Neural progenitor cell (in vitro differentiated cells): ENCODE measurements around the gene RIPOR3. TPM values are rescaled to one million over a fixed set of nuclear protein-coding genes. Genes with fewer than 3 reads are reported as not detected.
A peak's percentile ranks its signal among the peaks of the same experiment; 100 is the strongest.
"Not testable (repeated sequence)": the region's sequence is repeated elsewhere in the genome, so short reads cannot be mapped to it uniquely, and the experiment has no call there.

ENCODE experiments used
- DNase-seq: peaks from one replicate; pipeline ENCODE4 v3.0.0-alpha.2; 2016; ENCODE audit warnings: low spot score
- H2AFZ ChIP-seq: fragments of 200-600 bp; sonication (generic); replicated peaks from 2 replicates; pipeline ENCODE4 v1.6.1; 2016; ENCODE audit warnings: antibody characterized with exemption
- H3F3A ChIP-seq: fragments of 200-600 bp; sonication (generic); 2 replicates; pipeline ENCODE4 v1.6.1; 2016; ENCODE audit warnings: antibody characterized with exemption, low read depth
- H3K27ac ChIP-seq: fragments of 200-600 bp; sonication (generic); 2 replicates; pipeline ENCODE4 v1.5.1; 2016; ENCODE audit warnings: mild to moderate bottlenecking
- H3K27me3 ChIP-seq: fragments of 200-600 bp; sonication (generic); 2 replicates; pipeline ENCODE4 v1.6.1; 2016; ENCODE audit warnings: mild to moderate bottlenecking, moderate library complexity
- H3K36me3 ChIP-seq: fragments of 200-600 bp; sonication (generic); 2 replicates; pipeline ENCODE4 v1.5.1; 2016
- H3K4me1 ChIP-seq: fragments of 200-600 bp; sonication (generic); 2 replicates; pipeline ENCODE4 v1.6.1; 2016; ENCODE audit warnings: mixed run types
- H3K4me2 ChIP-seq: fragments of 200-600 bp; sonication (generic); 2 replicates; pipeline ENCODE4 v1.6.1; 2016
- H3K4me3 ChIP-seq: fragments of 200-600 bp; sonication (generic); 2 replicates; pipeline ENCODE4 v1.5.1; 2016
- H3K79me2 ChIP-seq: fragments of 200-600 bp; sonication (generic); 2 replicates; pipeline ENCODE4 v1.6.1; 2016; ENCODE audit warnings: low read depth
- H3K9ac ChIP-seq: fragments of 200-600 bp; sonication (generic); 2 replicates; pipeline ENCODE4 v1.6.1; 2016
- H3K9me3 ChIP-seq: fragments of 200-600 bp; sonication (generic); 2 replicates; pipeline ENCODE4 v1.5.1; 2016; ENCODE audit warnings: low read depth
- H4K20me1 ChIP-seq: fragments of 200-600 bp; sonication (generic); 2 replicates; pipeline ENCODE4 v1.6.1; 2016; ENCODE audit warnings: low read depth
- H3K27ac Mint-ChIP-seq: 3 replicates; pipeline ENCODE4 v1.8.0; 2021; ENCODE audit warnings: mixed read lengths
- H3K27me3 Mint-ChIP-seq: 2 replicates; pipeline ENCODE4 v1.8.0; 2022; ENCODE audit warnings: low read depth, mild to moderate bottlenecking, inconsistent platforms, moderate library complexity, mixed read lengths; ENCODE audit not compliant: insufficient read depth
- H3K36me3 Mint-ChIP-seq: 3 replicates; pipeline ENCODE4 v1.8.0; 2021; ENCODE audit warnings: mixed read lengths
- H3K4me1 Mint-ChIP-seq: 3 replicates; pipeline ENCODE4 v1.8.0; 2021; ENCODE audit warnings: mixed read lengths
- H3K4me3 Mint-ChIP-seq: 3 replicates; pipeline ENCODE4 v1.8.0; 2021; ENCODE audit warnings: mild to moderate bottlenecking, moderate library complexity, mixed read lengths
- H3K9me3 Mint-ChIP-seq: 3 replicates; pipeline ENCODE4 v1.8.0; 2020; ENCODE audit warnings: mixed read lengths
- EZH2 ChIP-seq: fragments of 200-600 bp; sonication (generic); IDR thresholded peaks from 2 replicates; pipeline ENCODE4 v1.6.1; 2017; ENCODE audit warnings: antibody characterized with exemption, mild to moderate bottlenecking, moderate library complexity
- EZH2phosphoT487 ChIP-seq: fragments of 200-600 bp; sonication (generic); IDR thresholded peaks from 2 replicates; pipeline ENCODE4 v1.6.1; 2017; ENCODE audit warnings: antibody characterized with exemption
- total RNA-seq: library from RNA; depleted of rRNA; stranded (reverse); fragments of >200 nt; gene quantifications from 2 replicates; pipeline ENCODE4 v1.2.3, GENCODE V29; 2015; ENCODE audit warnings: low replicate concordance
- TF ChIP-seq, protein P1 (sequence below): fragments of 200-600 bp; sonication (generic); IDR thresholded peaks from 2 replicates; pipeline ENCODE4 v1.5.1; 2017; ENCODE audit warnings: antibody characterized with exemption, mild to moderate bottlenecking

The RIPOR3 gene
- total RNA-seq, 1 donor from 2014 or later: 1.2 TPM

DNA sequence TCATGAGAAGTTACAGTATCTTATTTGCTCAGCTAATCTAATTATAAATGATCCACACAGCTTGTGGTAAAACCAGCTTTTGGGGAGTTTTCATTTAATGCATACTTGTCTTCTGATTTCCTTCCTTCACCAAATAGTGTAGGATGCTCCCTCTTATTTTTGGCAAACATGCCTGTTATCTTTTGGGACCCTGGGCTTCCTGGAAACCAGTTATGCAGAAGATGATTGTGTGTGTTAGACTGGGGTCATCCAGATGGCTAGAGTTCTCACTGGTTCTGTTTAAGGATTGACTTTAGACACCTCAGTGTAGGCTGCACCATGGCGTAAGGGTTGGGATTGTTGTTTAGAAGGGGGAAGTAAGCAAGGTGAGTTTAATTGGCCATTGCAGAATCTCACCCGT lies 119.9 kb downstream of the RIPOR3 start:
- Mint-ChIP-seq H3K4me3 (no peak overlapping the region), H3K9me3 (no peaks in the 10 kb centered on the region), H3K27me3 (peaks cover 2% of the 10 kb centered on the region), H3K4me1 (peaks cover 27% of the 10 kb centered on the region), H3K36me3 (peaks cover 23% of the 10 kb centered on the region), H3K27ac (no peak overlapping the region)
- Histone ChIP-seq H3K79me2 (no peaks in the 10 kb centered on the region), H3K27ac (no peak overlapping the region), H4K20me1 (peaks cover 15% of the 10 kb centered on the region), H3F3A (peaks cover 4% of the 10 kb centered on the region), H3K4me2 (no peak overlapping the region), H3K36me3 (no peaks in the 10 kb centered on the region), H3K27me3 (no peaks in the 10 kb centered on the region), H3K4me1 (no peaks in the 10 kb centered on the region), H3K9ac (no peak overlapping the region), H3K4me3 (no peak overlapping the region), H2AFZ (no peak overlapping the region), H3K9me3 (no peaks in the 10 kb centered on the region)
- no peak for TF ChIP-seq EZH2phosphoT487
- no peak for TF ChIP-seq EZH2
- TF ChIP-seq, protein P1, sequence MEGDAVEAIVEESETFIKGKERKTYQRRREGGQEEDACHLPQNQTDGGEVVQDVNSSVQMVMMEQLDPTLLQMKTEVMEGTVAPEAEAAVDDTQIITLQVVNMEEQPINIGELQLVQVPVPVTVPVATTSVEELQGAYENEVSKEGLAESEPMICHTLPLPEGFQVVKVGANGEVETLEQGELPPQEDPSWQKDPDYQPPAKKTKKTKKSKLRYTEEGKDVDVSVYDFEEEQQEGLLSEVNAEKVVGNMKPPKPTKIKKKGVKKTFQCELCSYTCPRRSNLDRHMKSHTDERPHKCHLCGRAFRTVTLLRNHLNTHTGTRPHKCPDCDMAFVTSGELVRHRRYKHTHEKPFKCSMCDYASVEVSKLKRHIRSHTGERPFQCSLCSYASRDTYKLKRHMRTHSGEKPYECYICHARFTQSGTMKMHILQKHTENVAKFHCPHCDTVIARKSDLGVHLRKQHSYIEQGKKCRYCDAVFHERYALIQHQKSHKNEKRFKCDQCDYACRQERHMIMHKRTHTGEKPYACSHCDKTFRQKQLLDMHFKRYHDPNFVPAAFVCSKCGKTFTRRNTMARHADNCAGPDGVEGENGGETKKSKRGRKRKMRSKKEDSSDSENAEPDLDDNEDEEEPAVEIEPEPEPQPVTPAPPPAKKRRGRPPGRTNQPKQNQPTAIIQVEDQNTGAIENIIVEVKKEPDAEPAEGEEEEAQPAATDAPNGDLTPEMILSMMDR: no peak
- no peak for DNase-seq

- H3K4me1 ChIP-seq: no peaks in the 10 kb centered on the region
These were observed 121.2 kb downstream of the RIPOR3 start for GRCh38 chr20:50569864-50570836.

GRCh38 chr20:50569487-50569863 lies 121.9 kb downstream of the RIPOR3 start:
- not testable (repeated sequence) for H3K4me2 ChIP-seq, DNase-seq, H3K27me3 Mint-ChIP-seq, H3K27ac ChIP-seq, H3F3A ChIP-seq, H2AFZ ChIP-seq, H3K9me3 ChIP-seq, H3K4me3 ChIP-seq, H3K36me3 ChIP-seq, H3K4me1 ChIP-seq, H3K27me3 ChIP-seq, H4K20me1 ChIP-seq, H3K4me3 Mint-ChIP-seq, H3K9me3 Mint-ChIP-seq, H3K27ac Mint-ChIP-seq, H3K9ac ChIP-seq, H3K79me2 ChIP-seq
- H3K36me3 Mint-ChIP-seq: peaks cover 26% of the 10 kb centered on the region
- H3K4me1 Mint-ChIP-seq: peaks cover 31% of the 10 kb centered on the region

More at GRCh38 chr20:50569864-50570836, 121.2 kb downstream of the RIPOR3 start:
- no peak overlapping the region for H3K4me3 ChIP-seq
- no peak overlapping the region for H3K27ac ChIP-seq
- no peaks in the 10 kb centered on the region for H3K27me3 ChIP-seq
- no peaks in the 10 kb centered on the region for H3K36me3 ChIP-seq
- H3K79me2 ChIP-seq: no peaks in the 10 kb centered on the region
- peaks cover 26% of the 10 kb centered on the region for H3K36me3 Mint-ChIP-seq
- no peaks in the 10 kb centered on the region for H3K9me3 Mint-ChIP-seq
- peaks cover 28% of the 10 kb centered on the region for H3K4me1 Mint-ChIP-seq
- no peaks in the 10 kb centered on the region for H3K9me3 ChIP-seq
- DNase-seq: peak; percentile 56
- peaks cover 10% of the 10 kb centered on the region for H4K20me1 ChIP-seq
- no peak overlapping the region for H2AFZ ChIP-seq
- peaks cover 2% of the 10 kb centered on the region for H3K27me3 Mint-ChIP-seq
- no peaks in the 10 kb centered on the region for H3F3A ChIP-seq
- no peak overlapping the region for H3K4me3 Mint-ChIP-seq
- H3K27ac Mint-ChIP-seq: no peak overlapping the region
- no peak overlapping the region for H3K9ac ChIP-seq
- no peak for TF ChIP-seq EZH2phosphoT487
- TF ChIP-seq, protein P1: peak; percentile 47
- TF ChIP-seq EZH2: no peak
- H3K4me2 ChIP-seq: no peak overlapping the region

DNA sequence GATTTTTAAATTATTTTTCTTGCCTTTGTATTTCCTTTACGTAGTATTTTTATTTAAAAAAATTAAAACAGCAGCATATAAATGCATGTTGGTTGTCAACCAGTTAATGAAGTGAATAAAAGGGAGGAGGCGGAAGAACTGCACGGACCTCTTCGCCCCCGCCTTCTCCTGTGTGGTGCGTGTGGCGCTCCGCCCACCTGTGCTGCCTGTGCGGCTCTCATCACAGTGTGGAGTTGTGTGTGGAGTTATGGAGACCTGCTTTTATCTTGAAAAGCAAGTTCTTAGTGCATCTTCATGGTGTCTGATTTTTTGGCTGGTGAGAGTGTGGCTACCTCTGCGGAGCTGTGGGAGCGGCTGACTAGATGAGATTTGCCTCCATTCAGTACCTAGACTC lies 122.8 kb downstream of the RIPOR3 start:
- Mint-ChIP-seq H3K4me3 (peak overlapping the region; percentile 12), H3K36me3 (peaks cover 26% of the 10 kb centered on the region), H3K4me1 (peaks cover 22% of the 10 kb centered on the region), H3K9me3 (no peaks in the 10 kb centered on the region), H3K27me3 (peaks cover 2% of the 10 kb centered on the region), H3K27ac (peak overlapping the region; percentile 31)
- Histone ChIP-seq H3K9me3 (no peaks in the 10 kb centered on the region), H3K9ac (no peak overlapping the region), H2AFZ (no peak overlapping the region), H3F3A (no peaks in the 10 kb centered on the region), H3K27ac (no peak overlapping the region), H3K79me2 (no peaks in the 10 kb centered on the region), H4K20me1 (peaks cover 10% of the 10 kb centered on the region), H3K4me1 (no peaks in the 10 kb centered on the region), H3K27me3 (no peaks in the 10 kb centered on the region), H3K36me3 (no peaks in the 10 kb centered on the region), H3K4me2 (no peak overlapping the region), H3K4me3 (no peak overlapping the region)
- TF ChIP-seq EZH2phosphoT487 (no peak), EZH2 (no peak)
- TF ChIP-seq, protein P1: no peak
- no peak for DNase-seq
